Mucosa of descending colon (tissue), 3 donors: ENCODE data around the gene CELA3B. TPM values are rescaled to one million over a fixed set of nuclear protein-coding genes. Genes with fewer than 3 reads are reported as not detected.
A peak's percentile ranks its signal among the peaks of the same experiment; 100 is the strongest.
"Not testable (repeated sequence)": the region's sequence is repeated elsewhere in the genome, so short reads cannot be mapped to it uniquely, and the experiment has no call there.

Experiments
- ATAC-seq: fragments of 200-7000 bp; cut with Tn5 transposase; one replicate; pipeline ENCODE4 v1.9.1; 2020; ENCODE audit warnings: mild to moderate bottlenecking, moderate library complexity
- DNase-seq, 3 donors: peaks; one replicate each; pipeline ENCODE4 v3.0.0-alpha.2; 2020
- H3K36me3 ChIP-seq: fragments of 200-600 bp; one replicate; pipeline ENCODE4 v1.8.0; 2021; ENCODE audit warnings: low read depth, mild to moderate bottlenecking
- H3K4me1 ChIP-seq: fragments of 200-600 bp; one replicate; pipeline ENCODE4 v1.8.0; 2021; ENCODE audit warnings: low read depth, mild to moderate bottlenecking
- H3K4me3 ChIP-seq: fragments of 200-600 bp; one replicate; pipeline ENCODE4 v1.8.0; 2021; ENCODE audit warnings: mild to moderate bottlenecking
- H3K9me3 ChIP-seq: fragments of 200-600 bp; one replicate; pipeline ENCODE4 v1.8.0; 2021; ENCODE audit warnings: mild to moderate bottlenecking
- intact Hi-C, 2 donors: fragments of 100-400 bp; cut with DNase I in 1 of 2; cut with micrococcal nuclease in 1 of 2; formaldehyde crosslinking; loops; one replicate each; pipeline versions ENCODE4 v1.11.0 to v1.11.1; 2022; cut with DNase I, micrococcal nuclease
- total RNA-seq, 3 donors: library from RNA; stranded (reverse); fragmentation: NEBNext Ultra II Directional in 2 of 3; extraction: Animal tissue kit (Norgen Biotek cat#: 25700) in 2 of 3; gene quantifications; one replicate each; pipeline versions ENCODE4 v1.2.1 to v1.2.4, GENCODE V29; 2021 to 2023
- donor health status: DM: no; HTN: no; CAD: no; lungs with moderate emphysema.
- donor health status: DM: no; HTN: no; CAD: no.
- donor health status: DM: no; HTN: yes; CAD: no.

Gene CELA3B
- total RNA-seq, 3 donors from 2014 or later = 0.35 to 3.5 (median 0.70) TPM

DNA sequence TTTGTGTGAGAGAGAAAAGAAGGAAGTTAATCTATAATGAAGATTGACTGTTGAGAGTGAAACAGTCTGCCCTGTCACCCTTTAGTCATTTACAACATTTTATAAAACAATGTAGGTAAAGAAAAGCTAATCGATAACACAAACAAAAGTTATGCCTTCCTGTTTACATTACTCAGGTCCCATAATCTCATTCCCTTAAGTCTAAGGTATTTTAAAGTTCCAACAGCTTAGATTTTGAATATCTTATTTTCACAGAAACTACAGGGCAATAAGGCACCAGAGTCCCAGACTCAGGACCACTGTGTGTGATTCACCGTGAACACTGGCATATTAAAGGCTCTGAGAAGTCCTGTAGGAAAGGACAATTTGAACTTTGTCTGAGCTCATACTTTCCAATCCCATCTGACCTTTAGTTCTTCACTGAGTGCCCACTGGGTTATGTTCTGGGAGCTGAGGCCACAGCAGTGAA, 3.8 kb upstream of the CELA3B start:
- H3K4me1 ChIP-seq, DNase-seq, H3K9me3 ChIP-seq, H3K36me3 ChIP-seq, H3K4me3 ChIP-seq, intact Hi-C loops: not testable (repeated sequence)
- peak; percentile 57 for ATAC-seq

DNA sequence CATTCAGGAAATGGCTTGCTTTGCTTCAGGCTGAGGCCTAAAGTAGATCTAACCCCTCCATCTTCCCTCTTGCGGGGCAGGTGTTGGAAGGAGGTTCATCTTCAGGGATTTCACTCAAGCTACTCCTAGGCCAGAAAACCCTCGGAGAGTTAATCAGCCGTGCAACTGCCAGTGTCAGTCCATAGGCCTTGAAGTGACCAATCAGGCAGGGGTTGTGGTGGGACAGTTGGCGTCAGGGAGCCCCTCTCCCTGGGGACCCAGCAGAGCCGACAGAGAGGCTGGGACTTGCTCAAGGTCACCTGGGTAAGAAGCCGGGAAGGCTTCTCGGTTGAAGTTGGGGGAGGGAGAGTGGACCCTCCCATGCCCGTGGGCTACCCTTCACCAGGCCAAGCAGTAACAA, 2.9 kb upstream of the CELA3B start:
- H3K36me3 ChIP-seq, intact Hi-C loops, H3K4me1 ChIP-seq, H3K4me3 ChIP-seq, ATAC-seq, H3K9me3 ChIP-seq, DNase-seq: not testable (repeated sequence)

- ATAC-seq = peak; percentile 87
- H3K4me1 ChIP-seq, H3K4me3 ChIP-seq, intact Hi-C loops, H3K9me3 ChIP-seq, H3K36me3 ChIP-seq: not testable (repeated sequence)
- peak in 2 of 3 donors; percentile 56 to 60 for DNase-seq
These were observed 2.1 kb upstream of the CELA3B start for GRCh38 chr1:21974699-21975098.

DNA sequence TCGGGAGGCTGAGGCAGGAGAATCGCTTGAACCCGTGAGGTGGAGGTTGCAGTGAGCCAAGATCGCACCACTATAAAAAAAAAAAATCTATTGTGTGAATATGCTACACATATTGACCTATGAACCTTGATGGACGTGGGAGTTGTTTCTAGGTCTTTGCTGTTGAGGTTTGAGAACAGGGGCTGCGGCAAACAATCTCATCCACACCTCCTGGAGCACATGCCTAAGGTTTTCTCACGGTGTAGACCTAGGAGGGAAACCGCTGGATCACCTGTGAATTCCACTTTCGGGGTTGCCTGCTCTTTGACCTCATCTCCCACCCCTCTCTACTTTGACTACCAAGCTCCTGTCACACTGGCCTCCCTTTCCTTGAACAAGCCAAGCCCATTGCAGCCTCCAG, 1.5 kb upstream of the CELA3B start:
- H3K4me1 ChIP-seq, H3K4me3 ChIP-seq, intact Hi-C loops, ATAC-seq, H3K9me3 ChIP-seq, H3K36me3 ChIP-seq, DNase-seq: not testable (repeated sequence)

- intact Hi-C loops, H3K36me3 ChIP-seq, ATAC-seq: not testable (repeated sequence)
These were observed 1.4 kb downstream of the CELA3B start for GRCh38 chr1:21978209-21978608.

DNA sequence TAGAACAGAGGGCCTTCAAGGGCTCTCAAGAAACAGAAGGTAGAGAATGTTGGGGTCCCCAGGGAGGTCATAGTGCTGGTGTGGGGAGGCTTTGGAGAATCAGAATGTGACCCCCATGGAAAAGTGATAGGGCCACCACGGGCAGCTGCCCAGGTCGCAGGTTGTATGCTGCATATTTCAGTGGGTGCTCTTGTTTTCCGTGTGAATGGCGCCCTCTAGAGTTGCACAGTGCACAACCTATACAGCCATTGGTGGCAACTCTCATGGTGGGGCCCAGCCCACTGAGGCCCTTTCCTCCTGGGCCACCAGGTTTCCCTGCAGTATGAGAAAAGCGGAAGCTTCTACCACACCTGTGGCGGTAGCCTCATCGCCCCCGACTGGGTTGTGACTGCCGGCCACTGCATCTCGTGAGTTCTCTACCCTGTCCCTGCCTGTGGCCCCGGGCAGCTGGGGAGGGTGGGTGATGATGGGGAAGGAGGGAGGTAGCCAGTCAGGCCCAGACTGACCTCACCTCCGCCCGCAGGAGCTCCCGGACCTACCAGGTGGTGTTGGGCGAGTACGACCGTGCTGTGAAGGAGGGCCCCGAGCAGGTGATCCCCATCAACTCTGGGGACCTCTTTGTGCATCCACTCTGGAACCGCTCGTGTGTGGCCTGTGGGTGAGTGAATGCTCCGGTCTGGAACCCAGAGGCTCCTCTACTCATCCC, 3.8 kb downstream of the CELA3B start:
- intact Hi-C loops, H3K36me3 ChIP-seq, DNase-seq, H3K4me3 ChIP-seq, H3K4me1 ChIP-seq, H3K9me3 ChIP-seq: not testable (repeated sequence)
- ATAC-seq = peak; percentile 68

More at GRCh38 chr1:21978209-21978608, 1.4 kb downstream of the CELA3B start:
- H3K4me1 ChIP-seq, H3K4me3 ChIP-seq, H3K9me3 ChIP-seq, DNase-seq: not testable (repeated sequence)

DNA sequence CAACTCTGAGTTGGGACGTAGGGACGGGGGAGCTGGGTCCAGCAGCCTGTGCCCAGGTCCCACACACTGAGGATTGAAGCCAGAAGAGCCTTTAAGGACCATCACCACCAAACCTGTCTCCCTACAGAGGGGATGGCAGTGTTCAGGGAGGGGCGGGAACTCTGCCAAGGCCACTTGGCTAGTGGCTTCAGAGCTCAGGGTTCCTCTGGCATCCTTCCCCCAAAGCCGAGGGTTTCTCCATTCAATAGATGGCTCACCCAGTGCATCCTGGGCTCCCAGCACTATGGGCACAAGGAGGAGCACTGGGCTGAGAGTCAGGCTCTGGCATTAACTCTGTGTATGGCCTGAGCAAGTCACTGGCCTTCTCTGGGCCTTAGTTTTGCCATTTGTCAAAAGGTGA, 4.4 kb downstream of the CELA3B start:
- intact Hi-C loops, H3K36me3 ChIP-seq, H3K4me1 ChIP-seq, ATAC-seq, DNase-seq, H3K9me3 ChIP-seq, H3K4me3 ChIP-seq: not testable (repeated sequence)

- H3K4me1 ChIP-seq, ATAC-seq, H3K9me3 ChIP-seq, intact Hi-C loops, DNase-seq, H3K36me3 ChIP-seq, H3K4me3 ChIP-seq: not testable (repeated sequence)
These were observed 5.3 kb downstream of the CELA3B start for GRCh38 chr1:21982122-21982521.

- H3K4me1 ChIP-seq, ATAC-seq, intact Hi-C loops, H3K36me3 ChIP-seq, H3K4me3 ChIP-seq, H3K9me3 ChIP-seq, DNase-seq: not testable (repeated sequence)
These were observed 6.7 kb downstream of the CELA3B start for GRCh38 chr1:21983539-21983938.

DNA sequence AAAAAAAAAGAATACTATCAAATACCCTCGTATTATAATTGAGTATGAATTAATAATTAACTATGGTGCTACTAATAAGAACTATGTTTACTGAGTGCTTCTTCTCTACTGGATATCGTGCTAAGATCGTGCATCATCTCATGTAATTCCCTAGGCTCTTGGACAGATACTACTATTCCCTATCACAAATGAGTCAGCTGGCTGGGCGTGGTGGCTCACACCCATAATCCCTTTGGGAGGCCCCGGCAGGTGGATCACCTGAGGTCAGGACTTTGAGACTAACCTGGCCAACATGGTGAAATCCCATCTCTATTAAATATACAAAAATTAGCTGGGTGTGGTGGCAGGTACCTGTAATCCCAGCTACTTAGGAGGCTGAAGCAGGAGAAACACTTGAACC, 9.1 kb downstream of the CELA3B start:
- H3K4me1 ChIP-seq, H3K36me3 ChIP-seq, DNase-seq, H3K4me3 ChIP-seq, H3K9me3 ChIP-seq, intact Hi-C loops: not testable (repeated sequence)
- peak; percentile 77 for ATAC-seq

GRCh38 chr1:21986386-21986785, 9.6 kb downstream of the CELA3B start:
- H3K36me3 ChIP-seq, H3K4me3 ChIP-seq, H3K4me1 ChIP-seq, H3K9me3 ChIP-seq, intact Hi-C loops, ATAC-seq, DNase-seq: not testable (repeated sequence)

GRCh38 chr1:21989672-21990393, 13.0 kb downstream of the CELA3B start:
- DNase-seq, H3K4me3 ChIP-seq, intact Hi-C loops, H3K4me1 ChIP-seq, H3K9me3 ChIP-seq, H3K36me3 ChIP-seq: not testable (repeated sequence)
- ATAC-seq = peak; percentile 71

GRCh38 chr1:21992186-21992585, 15.4 kb downstream of the CELA3B start:
- H3K9me3 ChIP-seq, ATAC-seq, DNase-seq, H3K36me3 ChIP-seq, H3K4me1 ChIP-seq, intact Hi-C loops, H3K4me3 ChIP-seq: not testable (repeated sequence)

DNA sequence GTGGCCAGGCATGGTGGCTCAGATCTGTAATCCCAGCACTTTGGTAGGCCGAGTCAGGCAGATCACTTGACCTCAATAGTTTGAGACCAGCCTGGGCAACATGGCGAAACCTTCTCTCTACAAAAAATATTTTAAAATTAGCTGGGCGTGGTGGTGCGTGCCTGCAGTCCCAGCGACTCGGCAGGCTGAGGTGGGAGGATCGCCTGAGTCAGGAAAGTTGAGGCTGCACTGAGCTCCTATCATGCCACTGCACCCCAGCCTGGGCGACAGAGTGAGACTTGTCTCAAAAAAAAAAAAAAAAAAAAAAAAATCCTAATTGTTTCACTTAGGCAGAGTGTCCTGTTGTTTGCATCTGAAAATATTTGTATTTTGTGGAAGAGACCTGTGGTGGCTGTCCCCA, 17.9 kb downstream of the CELA3B start:
- DNase-seq, intact Hi-C loops, H3K4me3 ChIP-seq, H3K36me3 ChIP-seq, H3K9me3 ChIP-seq, H3K4me1 ChIP-seq, ATAC-seq: not testable (repeated sequence)

DNA sequence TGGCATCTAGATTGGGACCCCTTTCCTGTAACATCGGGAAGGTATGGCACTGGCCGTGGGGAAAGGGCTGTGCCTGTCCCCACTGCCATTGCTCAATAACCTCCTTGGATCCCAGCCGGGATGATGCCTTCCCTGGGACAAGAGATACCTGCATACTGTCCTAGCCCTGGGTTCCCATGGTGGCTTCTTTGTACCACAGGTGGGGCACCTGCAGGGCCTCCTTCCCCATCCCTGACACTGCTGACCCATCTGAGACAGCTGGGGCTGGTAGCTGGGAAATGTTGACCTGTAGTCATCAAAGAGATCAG, 19.8 kb downstream of the CELA3B start:
- H3K36me3 ChIP-seq, DNase-seq, H3K4me1 ChIP-seq, intact Hi-C loops, H3K4me3 ChIP-seq, H3K9me3 ChIP-seq: not testable (repeated sequence)
- ATAC-seq = peak; percentile 21
